ENCODE data around the gene RBM33.

RBM33 gene

DNA sequence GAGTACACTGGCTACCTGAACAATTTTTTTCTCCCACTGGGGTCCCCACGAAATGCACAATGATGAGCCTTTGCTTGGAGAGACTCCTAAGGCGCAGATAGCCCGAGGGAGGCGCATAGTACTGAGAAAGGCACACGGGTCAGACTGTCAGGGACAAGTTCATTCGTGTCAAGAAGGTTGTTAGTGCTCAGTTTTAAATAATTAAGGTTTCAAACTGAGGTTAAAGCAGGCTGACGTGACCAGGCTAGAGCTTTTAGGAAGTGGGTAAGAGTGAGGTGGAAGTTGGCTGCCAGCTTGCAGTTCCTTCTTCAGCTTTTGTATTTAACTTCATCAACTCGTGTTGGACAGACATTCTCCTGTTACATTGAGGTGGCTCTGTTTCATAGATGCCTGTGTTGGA is 31.6 kb downstream of the RBM33 start:
- Histone ChIP-seq H3K27me3 (replicated peaks; ENCODE audit: insufficient read depth, low read length) (no peaks in the 10 kb centered on the region), H3K9me3 (replicated peaks; ENCODE audit: insufficient read depth, low read length) (no peaks in the 10 kb centered on the region), H2AFZ (ENCODE audit: low read length) (no peak overlapping the region), H3K4me1 (ENCODE audit: low read length) (peaks cover 19% of the 10 kb centered on the region), H3K4me2 (ENCODE audit: low read depth, low read length) (no peak overlapping the region), H4K20me1 (ENCODE audit: insufficient read depth, low read length) (peaks cover 48% of the 10 kb centered on the region), H3K36me3 (replicated peaks; ENCODE audit: insufficient read depth, low read length) (peaks cover 9% of the 10 kb centered on the region), H3K9me2 (replicated peaks; ENCODE audit: insufficient read depth, low read length) (no peaks in the 10 kb centered on the region), H3K9ac (ENCODE audit: low read length) (no peak overlapping the region), H3F3A (ENCODE audit: insufficient read depth, low read length) (peaks cover 9% of the 10 kb centered on the region), H3K27ac (ENCODE audit: low read length) (no peak overlapping the region), H3K4me3 (ENCODE audit: low read length) (no peak overlapping the region), H3K79me2 (ENCODE audit: low read length) (peaks cover 81% of the 10 kb centered on the region)
- no peak for DNase-seq
- TF ChIP-seq EZH2 (optimal IDR thresholded peaks at IDR 0.05; ENCODE audit: low read depth, low read length): no peak
- no peak for TF ChIP-seq EZH2phosphoT487 (IDR thresholded peaks at IDR 0.05; ENCODE audit: low read length)

DNA sequence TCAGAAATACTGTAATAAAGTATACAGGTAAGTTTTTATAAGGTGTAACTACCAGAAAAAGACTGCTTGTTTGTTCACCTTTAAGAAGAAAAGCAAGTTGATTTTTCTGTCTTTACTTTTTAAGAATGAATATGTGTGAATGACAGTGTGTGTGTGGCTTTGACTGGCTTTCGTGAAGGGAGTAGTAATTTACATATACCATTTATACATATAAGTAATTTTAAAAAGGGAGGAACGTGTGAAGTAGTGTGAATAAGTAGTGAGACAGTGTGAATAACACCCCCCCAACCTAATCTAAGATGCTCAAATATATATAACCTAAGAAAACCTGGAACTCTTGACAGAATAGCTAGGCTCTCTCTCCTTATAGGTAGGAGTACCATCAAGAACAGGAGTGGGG is 33.2 kb downstream of the RBM33 start:
- Histone ChIP-seq H4K20me1 (ENCODE audit: insufficient read depth, low read length) (peaks cover 36% of the 10 kb centered on the region), H2AFZ (ENCODE audit: low read length) (no peak overlapping the region), H3K9me2 (replicated peaks; ENCODE audit: insufficient read depth, low read length) (no peaks in the 10 kb centered on the region), H3F3A (ENCODE audit: insufficient read depth, low read length) (peaks cover 9% of the 10 kb centered on the region), H3K36me3 (replicated peaks; ENCODE audit: insufficient read depth, low read length) (peaks cover 19% of the 10 kb centered on the region), H3K27me3 (replicated peaks; ENCODE audit: insufficient read depth, low read length) (no peaks in the 10 kb centered on the region), H3K27ac (ENCODE audit: low read length) (no peak overlapping the region), H3K4me2 (ENCODE audit: low read depth, low read length) (no peak overlapping the region), H3K4me1 (ENCODE audit: low read length) (peaks cover 19% of the 10 kb centered on the region), H3K9me3 (replicated peaks; ENCODE audit: insufficient read depth, low read length) (no peaks in the 10 kb centered on the region), H3K9ac (ENCODE audit: low read length) (no peak overlapping the region), H3K79me2 (ENCODE audit: low read length) (peaks cover 81% of the 10 kb centered on the region), H3K4me3 (ENCODE audit: low read length) (no peak overlapping the region)
- no peak for DNase-seq
- TF ChIP-seq EZH2 (optimal IDR thresholded peaks at IDR 0.05; ENCODE audit: low read depth, low read length) (no peak), EZH2phosphoT487 (IDR thresholded peaks at IDR 0.05; ENCODE audit: low read length) (no peak)
- TF ChIP-seq, protein P1, sequence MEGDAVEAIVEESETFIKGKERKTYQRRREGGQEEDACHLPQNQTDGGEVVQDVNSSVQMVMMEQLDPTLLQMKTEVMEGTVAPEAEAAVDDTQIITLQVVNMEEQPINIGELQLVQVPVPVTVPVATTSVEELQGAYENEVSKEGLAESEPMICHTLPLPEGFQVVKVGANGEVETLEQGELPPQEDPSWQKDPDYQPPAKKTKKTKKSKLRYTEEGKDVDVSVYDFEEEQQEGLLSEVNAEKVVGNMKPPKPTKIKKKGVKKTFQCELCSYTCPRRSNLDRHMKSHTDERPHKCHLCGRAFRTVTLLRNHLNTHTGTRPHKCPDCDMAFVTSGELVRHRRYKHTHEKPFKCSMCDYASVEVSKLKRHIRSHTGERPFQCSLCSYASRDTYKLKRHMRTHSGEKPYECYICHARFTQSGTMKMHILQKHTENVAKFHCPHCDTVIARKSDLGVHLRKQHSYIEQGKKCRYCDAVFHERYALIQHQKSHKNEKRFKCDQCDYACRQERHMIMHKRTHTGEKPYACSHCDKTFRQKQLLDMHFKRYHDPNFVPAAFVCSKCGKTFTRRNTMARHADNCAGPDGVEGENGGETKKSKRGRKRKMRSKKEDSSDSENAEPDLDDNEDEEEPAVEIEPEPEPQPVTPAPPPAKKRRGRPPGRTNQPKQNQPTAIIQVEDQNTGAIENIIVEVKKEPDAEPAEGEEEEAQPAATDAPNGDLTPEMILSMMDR (IDR thresholded peaks at IDR 0.05; ENCODE audit: low read length): no peak

DNA sequence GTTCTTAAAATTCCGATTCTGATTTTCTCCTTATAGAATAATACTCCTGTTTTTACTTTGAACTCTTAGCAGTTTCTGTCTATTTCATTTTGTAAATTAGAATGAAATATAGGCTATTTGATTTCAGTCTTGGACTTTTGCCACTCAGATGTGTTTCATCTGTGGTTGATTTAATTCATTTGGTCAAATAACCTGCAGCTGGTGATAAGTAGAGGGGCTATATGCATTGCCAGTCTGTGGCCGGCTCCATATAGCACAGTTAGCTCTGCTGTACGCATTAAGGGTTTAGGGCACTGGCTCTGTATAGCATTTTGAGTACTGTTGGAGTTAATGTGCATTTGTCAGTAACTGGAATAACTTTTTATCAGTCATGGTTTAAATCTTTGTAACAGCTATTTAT is 35.7 kb downstream of the RBM33 start:
- Histone ChIP-seq H3K4me1 (ENCODE audit: low read length) (peaks cover 19% of the 10 kb centered on the region), H3F3A (ENCODE audit: insufficient read depth, low read length) (peaks cover 9% of the 10 kb centered on the region), H3K27me3 (replicated peaks; ENCODE audit: insufficient read depth, low read length) (no peaks in the 10 kb centered on the region), H3K36me3 (replicated peaks; ENCODE audit: insufficient read depth, low read length) (peaks cover 31% of the 10 kb centered on the region), H2AFZ (ENCODE audit: low read length) (no peak overlapping the region), H3K9ac (ENCODE audit: low read length) (no peak overlapping the region), H3K9me2 (replicated peaks; ENCODE audit: insufficient read depth, low read length) (no peaks in the 10 kb centered on the region), H3K79me2 (ENCODE audit: low read length) (peaks cover 90% of the 10 kb centered on the region), H3K9me3 (replicated peaks; ENCODE audit: insufficient read depth, low read length) (no peaks in the 10 kb centered on the region), H3K4me3 (ENCODE audit: low read length) (no peak overlapping the region), H3K27ac (ENCODE audit: low read length) (no peak overlapping the region), H4K20me1 (ENCODE audit: insufficient read depth, low read length) (peaks cover 33% of the 10 kb centered on the region), H3K4me2 (ENCODE audit: low read depth, low read length) (no peak overlapping the region)
- TF ChIP-seq, protein P1 (IDR thresholded peaks at IDR 0.05; ENCODE audit: low read length): no peak
- no peak for TF ChIP-seq EZH2 (optimal IDR thresholded peaks at IDR 0.05; ENCODE audit: low read depth, low read length)
- TF ChIP-seq EZH2phosphoT487 (IDR thresholded peaks at IDR 0.05; ENCODE audit: low read length): no peak
- DNase-seq: no peak

DNA sequence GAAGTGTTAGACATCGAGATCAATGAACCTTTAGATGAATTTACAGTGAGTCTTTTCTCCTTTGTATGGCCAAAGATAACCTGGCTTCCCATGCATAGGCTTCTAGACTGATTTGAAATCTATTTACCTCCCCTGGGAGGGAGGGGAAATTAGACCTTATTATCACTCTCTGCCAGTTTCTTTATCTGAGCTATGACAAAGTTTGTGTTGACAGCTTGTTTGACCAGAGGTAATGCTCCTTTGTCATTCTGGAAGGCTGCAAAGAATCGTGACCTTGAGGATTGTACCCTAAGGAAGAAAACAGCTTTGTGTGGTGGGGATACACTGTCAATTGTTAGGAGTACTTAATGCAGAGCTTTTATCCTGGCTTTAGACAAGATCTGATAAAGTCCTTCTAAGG is 36.4 kb downstream of the RBM33 start:
- Histone ChIP-seq H3K4me3 (ENCODE audit: low read length) (no peak overlapping the region), H3K27me3 (replicated peaks; ENCODE audit: insufficient read depth, low read length) (no peaks in the 10 kb centered on the region), H2AFZ (ENCODE audit: low read length) (no peak overlapping the region), H3K9ac (ENCODE audit: low read length) (no peak overlapping the region), H3K36me3 (replicated peaks; ENCODE audit: insufficient read depth, low read length) (peaks cover 29% of the 10 kb centered on the region), H3K9me3 (replicated peaks; ENCODE audit: insufficient read depth, low read length) (no peaks in the 10 kb centered on the region), H3F3A (ENCODE audit: insufficient read depth, low read length) (peaks cover 6% of the 10 kb centered on the region), H3K9me2 (replicated peaks; ENCODE audit: insufficient read depth, low read length) (no peaks in the 10 kb centered on the region), H3K79me2 (ENCODE audit: low read length) (peaks cover 90% of the 10 kb centered on the region), H3K27ac (ENCODE audit: low read length) (no peak overlapping the region), H3K4me1 (ENCODE audit: low read length) (peaks cover 13% of the 10 kb centered on the region), H4K20me1 (ENCODE audit: insufficient read depth, low read length) (peaks cover 26% of the 10 kb centered on the region), H3K4me2 (ENCODE audit: low read depth, low read length) (no peak overlapping the region)
- TF ChIP-seq, protein P1 (IDR thresholded peaks at IDR 0.05; ENCODE audit: low read length): no peak
- no peak for TF ChIP-seq EZH2phosphoT487 (IDR thresholded peaks at IDR 0.05; ENCODE audit: low read length)
- TF ChIP-seq EZH2 (optimal IDR thresholded peaks at IDR 0.05; ENCODE audit: low read depth, low read length): no peak
- DNase-seq: no peak
